ENCODE measurements around the gene ABTB1.

DNA sequence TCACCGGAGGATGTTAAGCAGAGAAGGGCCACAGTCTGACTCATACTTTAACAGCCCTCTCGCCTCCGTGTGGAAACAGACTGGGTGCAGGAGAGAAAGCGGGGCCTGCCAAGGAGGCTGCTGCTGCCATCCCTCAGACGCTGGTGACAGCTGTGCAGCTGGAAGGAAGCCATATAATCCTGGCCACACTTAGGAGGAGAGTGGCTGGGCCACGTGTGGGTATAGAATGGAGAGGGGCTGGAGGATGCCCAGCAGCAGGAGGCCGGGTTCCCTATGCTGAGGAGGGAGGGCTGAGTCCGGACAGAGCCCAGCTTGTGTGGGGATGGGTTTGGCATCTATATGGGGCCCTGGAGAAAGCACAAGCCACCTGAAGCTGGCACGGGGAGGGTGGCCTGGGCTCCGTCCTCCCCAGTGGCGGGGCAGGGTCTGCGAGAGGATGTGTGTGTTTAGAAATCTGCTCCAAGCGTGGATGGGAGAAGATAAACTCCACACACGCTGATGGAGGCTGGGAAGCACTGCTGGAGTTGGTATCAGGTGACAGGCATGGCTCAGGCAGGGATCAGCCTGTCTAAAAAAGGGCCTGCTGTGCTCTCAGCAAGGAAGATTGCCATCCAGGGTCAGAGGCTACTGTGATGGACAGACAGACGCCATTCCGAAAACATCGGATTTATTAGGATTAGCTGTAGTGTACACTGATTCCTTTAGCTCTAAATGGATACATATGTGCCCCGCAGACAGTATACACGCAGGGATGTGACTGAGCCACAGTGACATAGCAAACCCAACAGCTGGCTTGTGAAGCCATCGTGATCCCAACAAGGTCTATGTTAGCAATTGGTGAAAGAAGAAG, 15.9 kb downstream of the ABTB1 start:
- TF ChIP-seq, protein P1, sequence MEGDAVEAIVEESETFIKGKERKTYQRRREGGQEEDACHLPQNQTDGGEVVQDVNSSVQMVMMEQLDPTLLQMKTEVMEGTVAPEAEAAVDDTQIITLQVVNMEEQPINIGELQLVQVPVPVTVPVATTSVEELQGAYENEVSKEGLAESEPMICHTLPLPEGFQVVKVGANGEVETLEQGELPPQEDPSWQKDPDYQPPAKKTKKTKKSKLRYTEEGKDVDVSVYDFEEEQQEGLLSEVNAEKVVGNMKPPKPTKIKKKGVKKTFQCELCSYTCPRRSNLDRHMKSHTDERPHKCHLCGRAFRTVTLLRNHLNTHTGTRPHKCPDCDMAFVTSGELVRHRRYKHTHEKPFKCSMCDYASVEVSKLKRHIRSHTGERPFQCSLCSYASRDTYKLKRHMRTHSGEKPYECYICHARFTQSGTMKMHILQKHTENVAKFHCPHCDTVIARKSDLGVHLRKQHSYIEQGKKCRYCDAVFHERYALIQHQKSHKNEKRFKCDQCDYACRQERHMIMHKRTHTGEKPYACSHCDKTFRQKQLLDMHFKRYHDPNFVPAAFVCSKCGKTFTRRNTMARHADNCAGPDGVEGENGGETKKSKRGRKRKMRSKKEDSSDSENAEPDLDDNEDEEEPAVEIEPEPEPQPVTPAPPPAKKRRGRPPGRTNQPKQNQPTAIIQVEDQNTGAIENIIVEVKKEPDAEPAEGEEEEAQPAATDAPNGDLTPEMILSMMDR (IDR thresholded peaks at IDR 0.05): no peak
- no peak for TF ChIP-seq POLR2A (IDR thresholded peaks at IDR 0.05)

All from ovary (tissue), 3 donors.